ENCODE data around the gene GPHN. TPM values are rescaled to one million over a fixed set of nuclear protein-coding genes. Genes with fewer than 3 reads are reported as not detected.
"Not testable (repeated sequence)": the region's sequence is repeated elsewhere in the genome, so short reads cannot be mapped to it uniquely, and the experiment has no call there.

Gene GPHN
- polyA plus RNA-seq, 1 of the 3 experiments (the other 2 are of a cell fraction): 6.9 TPM

DNA sequence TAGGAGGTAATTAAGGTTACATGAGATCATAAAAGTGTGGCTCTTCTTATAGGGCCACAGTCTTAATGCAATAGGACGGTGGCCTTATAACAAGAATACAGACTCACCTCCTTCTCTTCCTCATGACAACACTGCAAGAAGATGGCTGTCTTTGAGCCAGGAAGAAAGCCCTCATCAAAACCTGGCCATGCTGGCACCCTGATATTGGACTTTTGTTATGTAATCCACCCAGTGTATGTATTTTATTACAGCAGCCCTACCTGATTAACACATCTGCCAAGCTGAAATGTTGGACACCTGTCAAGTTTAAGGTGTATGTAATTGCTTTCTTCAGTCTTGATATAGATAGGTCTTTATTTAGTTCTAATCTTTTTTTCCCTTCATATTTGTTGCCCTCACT, 217.0 kb downstream of the GPHN start:
- Histone ChIP-seq H3K79me2 (ENCODE audit: insufficient read depth) (no peaks in the 10 kb centered on the region), H3K36me3 (replicated peaks in 1 of 2; ENCODE audit: control insufficient read depth in 1 of 2, insufficient read depth in 2 of 2, low read length in 1 of 2) (no peaks in the 10 kb centered on the region), H3K4me1 (ENCODE audit: control insufficient read depth in 1 of 2, insufficient read depth in 2 of 2, low read depth in 1 of 2, low read length in 1 of 2) (no peaks in the 10 kb centered on the region), H4K20me1 (ENCODE audit: insufficient read depth) (no peaks in the 10 kb centered on the region), H3K4me2 (no peak overlapping the region), H3K27me3 (ENCODE audit: insufficient read depth) (no peaks in the 10 kb centered on the region), H3K9ac (no peak overlapping the region), H3F3A (replicated peaks; ENCODE audit: insufficient read depth) (no peaks in the 10 kb centered on the region), H2AFZ (ENCODE audit: low read depth) (no peak overlapping the region), H3K9me2 (no peaks in the 10 kb centered on the region), H3K9me3 (no peaks in the 10 kb centered on the region), H3K27ac (ENCODE audit: low read depth in 2 of 2, low read length in 1 of 2) (no peak overlapping the region), H3K4me3 (ENCODE audit: low read depth in 2 of 2, low read length in 1 of 2) (no peak overlapping the region)
- CTCF ChIA-PET: no interaction called here
- WGBS (ENCODE audit: low lambda C conversion rate): 67% methylated on average over 1 of the region's 1 CpG
- TF ChIP-seq ELF1 (IDR thresholded peaks at IDR 0.05) (no peak), RCOR1 (IDR thresholded peaks at IDR 0.05; ENCODE audit: low read length) (no peak), FOXM1 (IDR thresholded peaks at IDR 0.05; ENCODE audit: low read depth) (no peak), RAD21 (IDR thresholded peaks at IDR 0.05; ENCODE audit: low read length) (no peak), FOXJ3 (CRISPR knock-in tag; IDR thresholded peaks at IDR 0.05) (no peak)
- TF ChIP-seq, protein P1, sequence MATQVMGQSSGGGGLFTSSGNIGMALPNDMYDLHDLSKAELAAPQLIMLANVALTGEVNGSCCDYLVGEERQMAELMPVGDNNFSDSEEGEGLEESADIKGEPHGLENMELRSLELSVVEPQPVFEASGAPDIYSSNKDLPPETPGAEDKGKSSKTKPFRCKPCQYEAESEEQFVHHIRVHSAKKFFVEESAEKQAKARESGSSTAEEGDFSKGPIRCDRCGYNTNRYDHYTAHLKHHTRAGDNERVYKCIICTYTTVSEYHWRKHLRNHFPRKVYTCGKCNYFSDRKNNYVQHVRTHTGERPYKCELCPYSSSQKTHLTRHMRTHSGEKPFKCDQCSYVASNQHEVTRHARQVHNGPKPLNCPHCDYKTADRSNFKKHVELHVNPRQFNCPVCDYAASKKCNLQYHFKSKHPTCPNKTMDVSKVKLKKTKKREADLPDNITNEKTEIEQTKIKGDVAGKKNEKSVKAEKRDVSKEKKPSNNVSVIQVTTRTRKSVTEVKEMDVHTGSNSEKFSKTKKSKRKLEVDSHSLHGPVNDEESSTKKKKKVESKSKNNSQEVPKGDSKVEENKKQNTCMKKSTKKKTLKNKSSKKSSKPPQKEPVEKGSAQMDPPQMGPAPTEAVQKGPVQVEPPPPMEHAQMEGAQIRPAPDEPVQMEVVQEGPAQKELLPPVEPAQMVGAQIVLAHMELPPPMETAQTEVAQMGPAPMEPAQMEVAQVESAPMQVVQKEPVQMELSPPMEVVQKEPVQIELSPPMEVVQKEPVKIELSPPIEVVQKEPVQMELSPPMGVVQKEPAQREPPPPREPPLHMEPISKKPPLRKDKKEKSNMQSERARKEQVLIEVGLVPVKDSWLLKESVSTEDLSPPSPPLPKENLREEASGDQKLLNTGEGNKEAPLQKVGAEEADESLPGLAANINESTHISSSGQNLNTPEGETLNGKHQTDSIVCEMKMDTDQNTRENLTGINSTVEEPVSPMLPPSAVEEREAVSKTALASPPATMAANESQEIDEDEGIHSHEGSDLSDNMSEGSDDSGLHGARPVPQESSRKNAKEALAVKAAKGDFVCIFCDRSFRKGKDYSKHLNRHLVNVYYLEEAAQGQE (IDR thresholded peaks at IDR 0.05; ENCODE audit: low read depth, low read length): no peak
- TF ChIP-seq, protein P2, sequence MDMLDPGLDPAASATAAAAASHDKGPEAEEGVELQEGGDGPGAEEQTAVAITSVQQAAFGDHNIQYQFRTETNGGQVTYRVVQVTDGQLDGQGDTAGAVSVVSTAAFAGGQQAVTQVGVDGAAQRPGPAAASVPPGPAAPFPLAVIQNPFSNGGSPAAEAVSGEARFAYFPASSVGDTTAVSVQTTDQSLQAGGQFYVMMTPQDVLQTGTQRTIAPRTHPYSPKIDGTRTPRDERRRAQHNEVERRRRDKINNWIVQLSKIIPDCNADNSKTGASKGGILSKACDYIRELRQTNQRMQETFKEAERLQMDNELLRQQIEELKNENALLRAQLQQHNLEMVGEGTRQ (IDR thresholded peaks at IDR 0.05; ENCODE audit: borderline replicate concordance, low read depth, low read length): no peak
- POLR2A ChIA-PET: no interaction called here
- no peak for DNase-seq

DNA sequence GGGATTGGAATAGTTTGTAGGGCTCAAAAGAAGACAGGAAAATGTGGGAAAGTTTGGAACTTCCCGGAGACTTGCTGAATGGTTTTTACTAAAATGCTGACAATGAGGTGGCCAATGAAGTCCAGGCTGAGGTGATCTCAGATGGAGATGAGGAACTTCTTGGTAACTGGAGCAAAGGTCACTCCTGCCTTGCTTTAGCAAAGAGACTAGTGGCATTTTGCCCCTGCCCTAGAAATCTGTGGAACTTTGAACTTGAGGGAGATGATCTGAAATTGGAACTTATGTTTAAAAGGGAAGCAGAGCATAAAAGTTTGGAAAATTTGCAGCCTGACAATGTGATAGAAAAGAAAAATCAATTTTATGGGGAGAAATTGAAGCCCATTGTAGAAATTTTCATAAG, 223.4 kb downstream of the GPHN start:
- DNase-seq; H3K9ac ChIP-seq; H3F3A ChIP-seq (replicated peaks; ENCODE audit: insufficient read depth); H2AFZ ChIP-seq (ENCODE audit: low read depth); H3K9me2 ChIP-seq; H3K36me3 ChIP-seq (replicated peaks in 1 of 2; ENCODE audit: control insufficient read depth in 1 of 2, insufficient read depth in 2 of 2, low read length in 1 of 2); H3K27ac ChIP-seq (ENCODE audit: low read depth in 2 of 2, low read length in 1 of 2); H4K20me1 ChIP-seq (ENCODE audit: insufficient read depth); H3K4me2 ChIP-seq; H3K4me1 ChIP-seq (ENCODE audit: control insufficient read depth in 1 of 2, insufficient read depth in 2 of 2, low read depth in 1 of 2, low read length in 1 of 2); H3K79me2 ChIP-seq (ENCODE audit: insufficient read depth); POLR2A ChIA-PET; H3K9me3 ChIP-seq; H3K4me3 ChIP-seq (ENCODE audit: low read depth in 2 of 2, low read length in 1 of 2); H3K27me3 ChIP-seq (ENCODE audit: insufficient read depth): not testable (repeated sequence)
- CTCF ChIA-PET: interaction anchor here (1.2 kb wide), 1 partner anchor 372 kb away, joined by 3 read pairs; no protein-coding TSS in a partner anchor
- WGBS (ENCODE audit: low lambda C conversion rate): 95% methylated on average over 1 of the region's 1 CpG

DNA sequence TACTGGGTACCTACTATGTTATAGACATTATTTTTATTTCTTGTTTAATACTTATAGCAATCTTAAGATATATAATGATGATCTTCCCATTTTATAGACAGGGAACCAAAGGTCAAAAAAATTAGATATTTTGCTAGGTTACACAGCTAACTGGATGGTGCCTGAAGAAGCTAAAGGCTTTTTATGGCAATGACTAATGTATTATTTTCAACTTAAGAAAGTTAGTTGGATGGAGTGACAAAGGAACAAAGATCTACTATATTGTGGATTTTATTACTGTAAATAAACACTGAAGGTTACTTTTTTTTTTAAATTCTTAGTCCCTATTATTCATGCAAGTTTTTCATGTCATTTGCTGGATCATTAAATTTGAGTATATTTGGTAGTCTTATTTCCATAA, 227.9 kb downstream of the GPHN start:
- H4K20me1 ChIP-seq (ENCODE audit: insufficient read depth): no peaks in the 10 kb centered on the region
- H2AFZ ChIP-seq (ENCODE audit: low read depth): no peak overlapping the region
- no peak overlapping the region for H3K4me2 ChIP-seq
- H3K4me1 ChIP-seq (ENCODE audit: control insufficient read depth in 1 of 2, insufficient read depth in 2 of 2, low read depth in 1 of 2, low read length in 1 of 2): no peaks in the 10 kb centered on the region
- H3K9ac ChIP-seq: no peak overlapping the region
- H3K79me2 ChIP-seq (ENCODE audit: insufficient read depth): no peaks in the 10 kb centered on the region
- no peaks in the 10 kb centered on the region for H3F3A ChIP-seq (replicated peaks; ENCODE audit: insufficient read depth)
- no peak overlapping the region for H3K4me3 ChIP-seq (ENCODE audit: low read depth in 2 of 2, low read length in 1 of 2)
- H3K9me3 ChIP-seq: 0 out of 2 replicates have a peak, but pooled peaks cover 12% of the 10 kb centered on the region
- ChIA-PET POLR2A (no interaction called here), CTCF (no interaction called here)
- peaks cover 0 to 7% of the 10 kb centered on the region in 2 experiments for H3K36me3 ChIP-seq (replicated peaks in 1 of 2; ENCODE audit: control insufficient read depth in 1 of 2, insufficient read depth in 2 of 2, low read length in 1 of 2)
- H3K27ac ChIP-seq (ENCODE audit: low read depth in 2 of 2, low read length in 1 of 2): no peak overlapping the region
- no peak for DNase-seq
- H3K27me3 ChIP-seq (ENCODE audit: insufficient read depth): no peaks in the 10 kb centered on the region
- no peaks in the 10 kb centered on the region for H3K9me2 ChIP-seq
- TF ChIP-seq FOSL2 (IDR thresholded peaks at IDR 0.05; ENCODE audit: borderline replicate concordance, low read depth): no peak
- no peak for TF ChIP-seq YY1 (IDR thresholded peaks at IDR 0.05; ENCODE audit: low read depth)
- TF ChIP-seq SIN3A (IDR thresholded peaks at IDR 0.05; ENCODE audit: borderline replicate concordance, low read depth, low read length): no peak
- TF ChIP-seq, protein P3, sequence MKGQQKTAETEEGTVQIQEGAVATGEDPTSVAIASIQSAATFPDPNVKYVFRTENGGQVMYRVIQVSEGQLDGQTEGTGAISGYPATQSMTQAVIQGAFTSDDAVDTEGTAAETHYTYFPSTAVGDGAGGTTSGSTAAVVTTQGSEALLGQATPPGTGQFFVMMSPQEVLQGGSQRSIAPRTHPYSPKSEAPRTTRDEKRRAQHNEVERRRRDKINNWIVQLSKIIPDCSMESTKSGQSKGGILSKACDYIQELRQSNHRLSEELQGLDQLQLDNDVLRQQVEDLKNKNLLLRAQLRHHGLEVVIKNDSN (IDR thresholded peaks at IDR 0.05; ENCODE audit: borderline replicate concordance, low read depth): no peak
- TF ChIP-seq NFIC (IDR thresholded peaks at IDR 0.05; ENCODE audit: borderline replicate concordance): no peak
- no peak for TF ChIP-seq JUND (IDR thresholded peaks at IDR 0.05)
- no peak for TF ChIP-seq RFX5 (IDR thresholded peaks at IDR 0.05; ENCODE audit: low read length)
- no peak for TF ChIP-seq TCF12 (IDR thresholded peaks at IDR 0.05)
- TF ChIP-seq, protein P4, sequence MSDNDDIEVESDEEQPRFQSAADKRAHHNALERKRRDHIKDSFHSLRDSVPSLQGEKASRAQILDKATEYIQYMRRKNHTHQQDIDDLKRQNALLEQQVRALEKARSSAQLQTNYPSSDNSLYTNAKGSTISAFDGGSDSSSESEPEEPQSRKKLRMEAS (IDR thresholded peaks at IDR 0.05; ENCODE audit: low read depth): no peak
- TF ChIP-seq, protein P2 (IDR thresholded peaks at IDR 0.05; ENCODE audit: borderline replicate concordance, low read depth, low read length): no peak

Measured in SK-N-SH (cell line).